H1 (cell line): Measurements from ENCODE around the gene SPOCK1. TPM values are rescaled to one million over a fixed set of nuclear protein-coding genes. Genes with fewer than 3 reads are reported as not detected.

Experiments
- ATF2 ChIP-seq: IDR thresholded peaks from 2 replicates; pipeline ENCODE4 v1.6.1; 2012; ENCODE audit warnings: low read length, inconsistent platforms
- CEBPB ChIP-seq: IDR thresholded peaks from 2 replicates; pipeline ENCODE4 v1.6.1; 2012; ENCODE audit warnings: low read depth, low read length
- KDM1A ChIP-seq: fragments of 200-600, 300-600 bp; sonication (generic); IDR thresholded peaks from 2 replicates; pipeline ENCODE4 v1.7.1; 2016; ENCODE audit warnings: mild to moderate bottlenecking, low read length, borderline replicate concordance
- PHF8 ChIP-seq: fragments of 200-600 bp; sonication (generic); conservative IDR thresholded peaks from 2 replicates; pipeline ENCODE4 v1.7.1; 2012; ENCODE audit warnings: low read depth, mild to moderate bottlenecking, inconsistent platforms, low read length, moderate library complexity
- SP4 ChIP-seq: IDR thresholded peaks from 2 replicates; pipeline ENCODE4 v1.6.1; 2012; ENCODE audit warnings: low read length, inconsistent platforms
- polyA plus RNA-seq, 7 experiments: library from polyadenylated mRNA; depleted of rRNA in 3 of 7; stranded (reverse) in 5 of 7; unstranded in 2 of 7; fragments of >200 nt in 5 of 7; fragments of 200-250 nt in 2 of 7; gene quantifications; 1 replicate in 5 of 7; 2 replicates in 1 of 7; 4 replicates in 1 of 7; pipeline versions ENCODE4 v1.2.1 to v1.2.3, GENCODE V29; 2011 to 2013; ENCODE audit warnings: missing spikeins in 2 of 7, mixed read lengths in 2 of 7
- total RNA-seq: library from RNA; stranded (reverse); fragmentation: NEBNext Ultra II Directional; extraction: Animal tissue kit (Norgen Biotek cat#: 25700); gene quantifications from 2 replicates; pipeline ENCODE4 v1.2.1, GENCODE V29; 2021

Gene SPOCK1
- total and polyA plus RNA-seq, 2 of the 8 experiments (the other 6 are each of a cell fraction or from before 2014, with no cell fraction given), result 6.9 to 18.1 TPM

- TF ChIP-seq ATF2 (no peak), PHF8 (no peak), SP4 (no peak), KDM1A (no peak), CEBPB (no peak)
Measured at GRCh38 chr5:137502632-137503031, 3.5 kb upstream of the SPOCK1 start (continued).
